DMS114 treated with DMSO at 0.1 percent for 48 hours (cell line): Measurements from ENCODE around the gene NIPSNAP2.
"Not testable (repeated sequence)": the region's sequence is repeated elsewhere in the genome, so short reads cannot be mapped to it uniquely, and the experiment has no call there.

Source experiments
- DNase-seq: peaks from one replicate; lab custom pipeline; 2025; ENCODE audit not compliant: unreplicated experiment; lab: John Stamatoyannopoulos, UW

The NIPSNAP2 gene

GRCh38 chr7:55964261-55965099 is at the start of gene NIPSNAP2:
Gene NIPSNAP2 (plus strand): TSS chr7:55964585. CDS start chr7:55964610, 25 bp downstream.
- DNase-seq, result peak; percentile 35

- DNase-seq, result no peak
Observed at GRCh38 chr7:55917771-55918170, 46.6 kb upstream of the NIPSNAP2 start.

GRCh38 chr7:55928006-55928767 is 36.2 kb upstream of the NIPSNAP2 start:
- no peak for DNase-seq

- DNase-seq, result no peak
Observed at GRCh38 chr7:55931421-55932151, 32.8 kb upstream of the NIPSNAP2 start.

- no peak for DNase-seq
Observed at GRCh38 chr7:55939514-55940123, 24.8 kb upstream of the NIPSNAP2 start.

GRCh38 chr7:55946545-55946944 is 17.8 kb upstream of the NIPSNAP2 start:
- no peak for DNase-seq

GRCh38 chr7:55951637-55952351 is 12.6 kb upstream of the NIPSNAP2 start, which contains the start of gene MRPS17:
Gene MRPS17 (plus strand): TSS chr7:55951877. CDS start chr7:55953196, 1,319 bp downstream.
- DNase-seq, result peak; percentile 80

- not testable (repeated sequence) for DNase-seq
Observed at GRCh38 chr7:55952352-55952671, 12.1 kb upstream of the NIPSNAP2 start.

GRCh38 chr7:55953707-55954475 is 10.5 kb upstream of the NIPSNAP2 start:
- no peak for DNase-seq

GRCh38 chr7:55957190-55957589 is 7.2 kb upstream of the NIPSNAP2 start:
- DNase-seq, result no peak

GRCh38 chr7:55962014-55962413 is 2.4 kb upstream of the NIPSNAP2 start:
- DNase-seq, result no peak

GRCh38 chr7:55963584-55964168 is 709 bp upstream of the NIPSNAP2 start:
- no peak for DNase-seq

GRCh38 chr7:55965100-55965470 is 700 bp downstream of the NIPSNAP2 start:
- peak; percentile 16 for DNase-seq

GRCh38 chr7:55965805-55966421 is 1.5 kb downstream of the NIPSNAP2 start:
- DNase-seq, result no peak

- DNase-seq, result no peak
Observed at GRCh38 chr7:55966851-55967250, 2.5 kb downstream of the NIPSNAP2 start.

- no peak for DNase-seq
Observed at GRCh38 chr7:55969391-55969790, 5.0 kb downstream of the NIPSNAP2 start.

- no peak for DNase-seq
Observed at GRCh38 chr7:55970561-55970960, 6.2 kb downstream of the NIPSNAP2 start.

- DNase-seq, result no peak
Observed at GRCh38 chr7:55970978-55971377, 6.6 kb downstream of the NIPSNAP2 start.

GRCh38 chr7:55973747-55974250 is 9.4 kb downstream of the NIPSNAP2 start:
- no peak for DNase-seq
